ENCODE data around the gene ZDHHC18.

ZDHHC18 gene

DNA sequence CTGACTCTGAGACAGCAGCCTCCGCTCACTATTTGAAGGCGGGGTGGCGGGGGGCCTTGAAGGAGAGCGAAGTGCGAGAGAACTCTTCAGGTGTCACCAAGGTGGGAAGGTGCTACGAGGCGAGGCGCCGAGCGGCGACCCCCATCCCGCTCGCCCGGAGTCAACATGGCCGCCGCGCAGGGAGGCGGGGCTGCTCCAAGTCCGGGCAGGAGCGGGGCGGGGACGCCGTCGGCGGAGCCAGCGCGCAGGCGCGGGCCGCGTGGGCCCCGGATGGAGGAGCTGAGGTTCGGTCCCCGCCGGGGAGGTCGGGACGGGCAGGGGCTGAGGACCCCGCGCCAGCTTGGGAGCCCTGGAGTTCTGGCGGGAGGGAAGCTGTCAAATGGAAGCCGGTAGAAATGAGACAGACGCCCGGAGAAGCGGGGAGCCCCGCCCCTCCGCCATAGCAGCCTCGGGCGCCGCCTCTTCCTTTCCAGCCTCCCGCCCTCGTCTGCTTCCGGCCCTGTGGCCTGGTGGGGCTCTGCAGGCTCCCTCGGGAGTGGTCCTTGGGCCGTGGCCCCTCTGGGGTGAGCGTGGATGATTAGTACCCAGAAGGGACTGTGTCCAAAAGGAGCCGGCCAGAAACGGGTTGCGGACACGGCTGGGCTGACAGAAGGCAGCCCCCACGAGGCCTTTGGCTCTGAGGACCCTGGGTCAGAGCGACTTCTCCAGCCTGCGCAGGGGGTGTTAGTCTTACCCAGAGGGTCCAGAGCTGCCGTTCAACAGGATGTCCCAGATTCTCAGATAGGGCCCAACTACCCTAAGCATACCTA is 38.6 kb upstream of the ZDHHC18 start, which contains the start of gene PIGV (continued):
- TF ChIP-seq, protein P1, sequence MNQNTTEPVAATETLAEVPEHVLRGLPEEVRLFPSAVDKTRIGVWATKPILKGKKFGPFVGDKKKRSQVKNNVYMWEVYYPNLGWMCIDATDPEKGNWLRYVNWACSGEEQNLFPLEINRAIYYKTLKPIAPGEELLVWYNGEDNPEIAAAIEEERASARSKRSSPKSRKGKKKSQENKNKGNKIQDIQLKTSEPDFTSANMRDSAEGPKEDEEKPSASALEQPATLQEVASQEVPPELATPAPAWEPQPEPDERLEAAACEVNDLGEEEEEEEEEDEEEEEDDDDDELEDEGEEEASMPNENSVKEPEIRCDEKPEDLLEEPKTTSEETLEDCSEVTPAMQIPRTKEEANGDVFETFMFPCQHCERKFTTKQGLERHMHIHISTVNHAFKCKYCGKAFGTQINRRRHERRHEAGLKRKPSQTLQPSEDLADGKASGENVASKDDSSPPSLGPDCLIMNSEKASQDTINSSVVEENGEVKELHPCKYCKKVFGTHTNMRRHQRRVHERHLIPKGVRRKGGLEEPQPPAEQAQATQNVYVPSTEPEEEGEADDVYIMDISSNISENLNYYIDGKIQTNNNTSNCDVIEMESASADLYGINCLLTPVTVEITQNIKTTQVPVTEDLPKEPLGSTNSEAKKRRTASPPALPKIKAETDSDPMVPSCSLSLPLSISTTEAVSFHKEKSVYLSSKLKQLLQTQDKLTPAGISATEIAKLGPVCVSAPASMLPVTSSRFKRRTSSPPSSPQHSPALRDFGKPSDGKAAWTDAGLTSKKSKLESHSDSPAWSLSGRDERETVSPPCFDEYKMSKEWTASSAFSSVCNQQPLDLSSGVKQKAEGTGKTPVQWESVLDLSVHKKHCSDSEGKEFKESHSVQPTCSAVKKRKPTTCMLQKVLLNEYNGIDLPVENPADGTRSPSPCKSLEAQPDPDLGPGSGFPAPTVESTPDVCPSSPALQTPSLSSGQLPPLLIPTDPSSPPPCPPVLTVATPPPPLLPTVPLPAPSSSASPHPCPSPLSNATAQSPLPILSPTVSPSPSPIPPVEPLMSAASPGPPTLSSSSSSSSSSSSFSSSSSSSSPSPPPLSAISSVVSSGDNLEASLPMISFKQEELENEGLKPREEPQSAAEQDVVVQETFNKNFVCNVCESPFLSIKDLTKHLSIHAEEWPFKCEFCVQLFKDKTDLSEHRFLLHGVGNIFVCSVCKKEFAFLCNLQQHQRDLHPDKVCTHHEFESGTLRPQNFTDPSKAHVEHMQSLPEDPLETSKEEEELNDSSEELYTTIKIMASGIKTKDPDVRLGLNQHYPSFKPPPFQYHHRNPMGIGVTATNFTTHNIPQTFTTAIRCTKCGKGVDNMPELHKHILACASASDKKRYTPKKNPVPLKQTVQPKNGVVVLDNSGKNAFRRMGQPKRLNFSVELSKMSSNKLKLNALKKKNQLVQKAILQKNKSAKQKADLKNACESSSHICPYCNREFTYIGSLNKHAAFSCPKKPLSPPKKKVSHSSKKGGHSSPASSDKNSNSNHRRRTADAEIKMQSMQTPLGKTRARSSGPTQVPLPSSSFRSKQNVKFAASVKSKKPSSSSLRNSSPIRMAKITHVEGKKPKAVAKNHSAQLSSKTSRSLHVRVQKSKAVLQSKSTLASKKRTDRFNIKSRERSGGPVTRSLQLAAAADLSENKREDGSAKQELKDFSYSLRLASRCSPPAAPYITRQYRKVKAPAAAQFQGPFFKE (tag by site-specific recombination; IDR thresholded peaks at IDR 0.05; ENCODE audit: borderline replicate concordance): 0 out of 2 replicates have a peak, but pooled peaks have one; percentile 75
- TF ChIP-seq ZSCAN16 (tag by site-specific recombination; IDR thresholded peaks at IDR 0.05) (peak; percentile 36; the same call in 1 of the 2 replicates), ZNF747 (tag by site-specific recombination; IDR thresholded peaks at IDR 0.05) (no peak), ZNF501 (tag by site-specific recombination; IDR thresholded peaks at IDR 0.05) (0 out of 2 replicates have a peak, but pooled peaks have one; percentile 31), ZNF37A (tag by site-specific recombination; IDR thresholded peaks at IDR 0.05) (no peak), ZNF311 (tag by site-specific recombination; IDR thresholded peaks at IDR 0.05; ENCODE audit: borderline replicate concordance) (no peak), ZNF394 (tag by site-specific recombination; IDR thresholded peaks at IDR 0.05; ENCODE audit: borderline replicate concordance) (peak; percentile 57; the same call in 1 of the 2 replicates), ZNF629 (tag by site-specific recombination; IDR thresholded peaks at IDR 0.05) (0 out of 2 replicates have a peak, but pooled peaks have one; percentile 21), ZNF324 (tag by site-specific recombination; IDR thresholded peaks at IDR 0.05) (no peak), ZNF658 (tag by site-specific recombination; IDR thresholded peaks at IDR 0.05) (no peak), ZNF24 (tag by site-specific recombination; IDR thresholded peaks at IDR 0.05) (peak; percentile 57; the same call in 1 of the 2 replicates), ZNF777 (tag by site-specific recombination; IDR thresholded peaks at IDR 0.05; ENCODE audit: borderline replicate concordance) (no peak), ZNF202 (tag by site-specific recombination; IDR thresholded peaks at IDR 0.05; ENCODE audit: borderline replicate concordance) (no peak), ZNF701 (tag by site-specific recombination; IDR thresholded peaks at IDR 0.05) (no peak), ZNF510 (tag by site-specific recombination; IDR thresholded peaks at IDR 0.05; ENCODE audit: insufficient replicate concordance) (no peak), ZNF404 (tag by site-specific recombination; IDR thresholded peaks at IDR 0.05) (no peak), IKZF3 (tag by site-specific recombination; IDR thresholded peaks at IDR 0.05) (0 out of 2 replicates have a peak, but pooled peaks have one; percentile 29), OSR2 (tag by site-specific recombination; IDR thresholded peaks at IDR 0.05) (no peak), YY1 (tag by site-specific recombination; IDR thresholded peaks at IDR 0.05) (peak; percentile 91)
- TF ChIP-seq, protein P2, sequence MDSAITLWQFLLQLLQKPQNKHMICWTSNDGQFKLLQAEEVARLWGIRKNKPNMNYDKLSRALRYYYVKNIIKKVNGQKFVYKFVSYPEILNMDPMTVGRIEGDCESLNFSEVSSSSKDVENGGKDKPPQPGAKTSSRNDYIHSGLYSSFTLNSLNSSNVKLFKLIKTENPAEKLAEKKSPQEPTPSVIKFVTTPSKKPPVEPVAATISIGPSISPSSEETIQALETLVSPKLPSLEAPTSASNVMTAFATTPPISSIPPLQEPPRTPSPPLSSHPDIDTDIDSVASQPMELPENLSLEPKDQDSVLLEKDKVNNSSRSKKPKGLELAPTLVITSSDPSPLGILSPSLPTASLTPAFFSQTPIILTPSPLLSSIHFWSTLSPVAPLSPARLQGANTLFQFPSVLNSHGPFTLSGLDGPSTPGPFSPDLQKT (IDR thresholded peaks at IDR 0.05; ENCODE audit: borderline replicate concordance, low read depth, low read length): no peak; the same call in 1 of the 2 replicates
- TF ChIP-seq, protein P3, sequence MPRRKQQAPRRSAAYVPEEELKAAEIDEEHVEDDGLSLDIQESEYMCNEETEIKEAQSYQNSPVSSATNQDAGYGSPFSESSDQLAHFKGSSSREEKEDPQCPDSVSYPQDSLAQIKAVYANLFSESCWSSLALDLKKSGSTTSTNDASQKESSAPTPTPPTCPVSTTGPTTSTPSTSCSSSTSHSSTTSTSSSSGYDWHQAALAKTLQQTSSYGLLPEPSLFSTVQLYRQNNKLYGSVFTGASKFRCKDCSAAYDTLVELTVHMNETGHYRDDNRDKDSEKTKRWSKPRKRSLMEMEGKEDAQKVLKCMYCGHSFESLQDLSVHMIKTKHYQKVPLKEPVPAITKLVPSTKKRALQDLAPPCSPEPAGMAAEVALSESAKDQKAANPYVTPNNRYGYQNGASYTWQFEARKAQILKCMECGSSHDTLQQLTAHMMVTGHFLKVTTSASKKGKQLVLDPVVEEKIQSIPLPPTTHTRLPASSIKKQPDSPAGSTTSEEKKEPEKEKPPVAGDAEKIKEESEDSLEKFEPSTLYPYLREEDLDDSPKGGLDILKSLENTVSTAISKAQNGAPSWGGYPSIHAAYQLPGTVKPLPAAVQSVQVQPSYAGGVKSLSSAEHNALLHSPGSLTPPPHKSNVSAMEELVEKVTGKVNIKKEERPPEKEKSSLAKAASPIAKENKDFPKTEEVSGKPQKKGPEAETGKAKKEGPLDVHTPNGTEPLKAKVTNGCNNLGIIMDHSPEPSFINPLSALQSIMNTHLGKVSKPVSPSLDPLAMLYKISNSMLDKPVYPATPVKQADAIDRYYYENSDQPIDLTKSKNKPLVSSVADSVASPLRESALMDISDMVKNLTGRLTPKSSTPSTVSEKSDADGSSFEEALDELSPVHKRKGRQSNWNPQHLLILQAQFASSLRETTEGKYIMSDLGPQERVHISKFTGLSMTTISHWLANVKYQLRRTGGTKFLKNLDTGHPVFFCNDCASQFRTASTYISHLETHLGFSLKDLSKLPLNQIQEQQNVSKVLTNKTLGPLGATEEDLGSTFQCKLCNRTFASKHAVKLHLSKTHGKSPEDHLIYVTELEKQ (tag by site-specific recombination; IDR thresholded peaks at IDR 0.05; ENCODE audit: borderline replicate concordance): no peak
- TF ChIP-seq, protein P4, sequence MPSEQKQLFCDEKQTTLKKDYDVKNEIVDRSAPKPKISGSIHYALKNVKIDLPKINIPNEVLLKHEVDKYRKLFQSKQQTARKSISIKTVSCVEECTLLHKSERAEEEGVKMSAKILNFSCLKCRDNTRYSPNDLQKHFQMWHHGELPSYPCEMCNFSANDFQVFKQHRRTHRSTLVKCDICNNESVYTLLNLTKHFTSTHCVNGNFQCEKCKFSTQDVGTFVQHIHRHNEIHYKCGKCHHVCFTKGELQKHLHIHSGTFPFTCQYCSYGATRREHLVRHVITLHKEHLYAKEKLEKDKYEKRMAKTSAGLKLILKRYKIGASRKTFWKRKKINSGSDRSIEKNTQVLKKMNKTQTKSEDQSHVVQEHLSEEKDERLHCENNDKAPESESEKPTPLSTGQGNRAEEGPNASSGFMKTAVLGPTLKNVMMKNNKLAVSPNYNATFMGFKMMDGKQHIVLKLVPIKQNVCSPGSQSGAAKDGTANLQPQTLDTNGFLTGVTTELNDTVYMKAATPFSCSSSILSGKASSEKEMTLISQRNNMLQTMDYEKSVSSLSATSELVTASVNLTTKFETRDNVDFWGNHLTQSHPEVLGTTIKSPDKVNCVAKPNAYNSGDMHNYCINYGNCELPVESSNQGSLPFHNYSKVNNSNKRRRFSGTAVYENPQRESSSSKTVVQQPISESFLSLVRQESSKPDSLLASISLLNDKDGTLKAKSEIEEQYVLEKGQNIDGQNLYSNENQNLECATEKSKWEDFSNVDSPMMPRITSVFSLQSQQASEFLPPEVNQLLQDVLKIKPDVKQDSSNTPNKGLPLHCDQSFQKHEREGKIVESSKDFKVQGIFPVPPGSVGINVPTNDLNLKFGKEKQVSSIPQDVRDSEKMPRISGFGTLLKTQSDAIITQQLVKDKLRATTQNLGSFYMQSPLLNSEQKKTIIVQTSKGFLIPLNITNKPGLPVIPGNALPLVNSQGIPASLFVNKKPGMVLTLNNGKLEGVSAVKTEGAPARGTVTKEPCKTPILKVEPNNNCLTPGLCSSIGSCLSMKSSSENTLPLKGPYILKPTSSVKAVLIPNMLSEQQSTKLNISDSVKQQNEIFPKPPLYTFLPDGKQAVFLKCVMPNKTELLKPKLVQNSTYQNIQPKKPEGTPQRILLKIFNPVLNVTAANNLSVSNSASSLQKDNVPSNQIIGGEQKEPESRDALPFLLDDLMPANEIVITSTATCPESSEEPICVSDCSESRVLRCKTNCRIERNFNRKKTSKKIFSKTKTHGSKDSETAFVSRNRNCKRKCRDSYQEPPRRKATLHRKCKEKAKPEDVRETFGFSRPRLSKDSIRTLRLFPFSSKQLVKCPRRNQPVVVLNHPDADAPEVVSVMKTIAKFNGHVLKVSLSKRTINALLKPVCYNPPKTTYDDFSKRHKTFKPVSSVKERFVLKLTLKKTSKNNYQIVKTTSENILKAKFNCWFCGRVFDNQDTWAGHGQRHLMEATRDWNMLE (tag by site-specific recombination; conservative IDR thresholded peaks at IDR 0.05; ENCODE audit: low read depth): no peak; the same call in 1 of the 2 replicates

All from HEK293 (cell line).